Activated T-cell treated with anti-CD3 and anti-CD28 coated beads, Interleukin-2, amount 50 U/mL, for 72 hours (primary cell): ENCODE measurements around the gene TEX28. TPM values are rescaled to one million over a fixed set of nuclear protein-coding genes. Genes with fewer than 3 reads are reported as not detected.
"Not testable (repeated sequence)": the region's sequence is repeated elsewhere in the genome, so short reads cannot be mapped to it uniquely, and the experiment has no call there.

Source experiments
- ATAC-seq, 2 donors: fragments of 150-1000 bp; cut with Tn5 transposase; replicated peaks in 1 of 2; 2 replicates each; pipeline ENCODE4 v1.10.0; 2021; ENCODE audit warnings: moderate library complexity in 2 of 2, mild to moderate bottlenecking in 1 of 2
- DNase-seq, 2 donors: peaks; one replicate each; pipeline ENCODE4 v3.0.0; 2021 to 2022; ENCODE audit warnings: mixed read lengths in 1 of 2
- H3K27ac Mint-ChIP-seq: one replicate; pipeline ENCODE4 v1.8.0; 2022; ENCODE audit warnings: mild to moderate bottlenecking, moderate library complexity, mixed read lengths
- H3K27me3 Mint-ChIP-seq: one replicate; pipeline ENCODE4 v1.8.0; 2022; ENCODE audit warnings: low read depth, mixed read lengths
- H3K36me3 Mint-ChIP-seq, 2 donors: one replicate each; pipeline ENCODE4 v1.8.0; 2022; ENCODE audit warnings: mixed read lengths in 2 of 2, mild to moderate bottlenecking in 1 of 2; ENCODE audit not compliant: insufficient read depth in 2 of 2
- H3K4me1 Mint-ChIP-seq: one replicate; pipeline ENCODE4 v1.8.0; 2022; ENCODE audit warnings: low read depth, mixed read lengths
- H3K4me3 Mint-ChIP-seq, 2 donors: one replicate each; pipeline ENCODE4 v1.8.0; 2022; ENCODE audit warnings: mild to moderate bottlenecking in 2 of 2, mixed read lengths in 2 of 2, moderate library complexity in 2 of 2
- H3K9me3 Mint-ChIP-seq, 2 donors: one replicate each; pipeline ENCODE4 v1.8.0; 2022; ENCODE audit warnings: mixed read lengths in 2 of 2
- total RNA-seq, 2 donors: library from RNA; stranded (reverse); gene quantifications; one replicate each; pipeline ENCODE4 v1.2.3, GENCODE V29; 2022

The TEX28 gene
- total RNA-seq, 2 donors from 2014 or later = not detected

- ATAC-seq, H3K36me3 Mint-ChIP-seq, H3K4me1 Mint-ChIP-seq, H3K27ac Mint-ChIP-seq, H3K27me3 Mint-ChIP-seq, DNase-seq, H3K9me3 Mint-ChIP-seq, H3K4me3 Mint-ChIP-seq: not testable (repeated sequence)
Observed at GRCh38 chrX:154258711-154259110, 36.2 kb downstream of the TEX28 start.

DNA sequence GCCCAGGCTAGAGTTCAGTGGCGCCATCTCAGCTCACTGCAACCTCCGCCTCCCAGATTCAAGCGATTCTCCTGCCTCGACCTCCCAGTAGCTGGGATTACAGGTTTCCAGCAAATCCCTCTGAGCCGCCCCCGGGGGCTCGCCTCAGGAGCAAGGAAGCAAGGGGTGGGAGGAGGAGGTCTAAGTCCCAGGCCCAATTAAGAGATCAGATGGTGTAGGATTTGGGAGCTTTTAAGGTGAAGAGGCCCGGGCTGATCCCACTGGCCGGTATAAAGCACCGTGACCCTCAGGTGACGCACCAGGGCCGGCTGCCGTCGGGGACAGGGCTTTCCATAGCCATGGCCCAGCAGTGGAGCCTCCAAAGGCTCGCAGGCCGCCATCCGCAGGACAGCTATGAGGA is 37.6 kb downstream of the TEX28 start, which contains the start of gene OPN1MW3:
Gene OPN1MW3, plus strand, starts transcription at position 301 of the 400 bp plus-strand sequence. Its CDS starts 38 bp downstream, at position 339.
- not testable (repeated sequence) for H3K4me1 Mint-ChIP-seq, H3K9me3 Mint-ChIP-seq, H3K4me3 Mint-ChIP-seq, ATAC-seq, H3K36me3 Mint-ChIP-seq, H3K27ac Mint-ChIP-seq, DNase-seq, H3K27me3 Mint-ChIP-seq

DNA sequence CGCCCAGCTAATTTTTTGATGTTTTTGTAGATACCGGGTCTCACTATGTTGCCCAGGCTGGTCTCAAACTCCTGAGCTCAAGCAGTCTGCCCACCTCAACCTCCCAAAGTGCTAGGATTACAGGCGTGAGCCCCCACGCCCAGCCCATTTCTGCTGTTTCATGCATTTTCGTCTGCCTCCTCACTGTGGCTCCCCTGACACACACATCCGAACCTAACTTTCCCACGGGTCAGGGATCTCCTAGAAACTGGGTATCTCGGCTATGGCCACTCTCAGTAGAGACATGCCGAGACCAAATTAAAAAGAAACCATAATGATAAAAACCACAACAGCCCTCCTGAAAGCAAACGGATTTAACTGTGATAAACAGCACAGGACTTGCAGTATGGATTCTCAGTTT is 46.8 kb downstream of the TEX28 start:
- H3K4me1 Mint-ChIP-seq, H3K27me3 Mint-ChIP-seq, DNase-seq, H3K27ac Mint-ChIP-seq, H3K9me3 Mint-ChIP-seq, H3K36me3 Mint-ChIP-seq, H3K4me3 Mint-ChIP-seq: not testable (repeated sequence)
- ATAC-seq = peak; percentile 3 to 15

DNA sequence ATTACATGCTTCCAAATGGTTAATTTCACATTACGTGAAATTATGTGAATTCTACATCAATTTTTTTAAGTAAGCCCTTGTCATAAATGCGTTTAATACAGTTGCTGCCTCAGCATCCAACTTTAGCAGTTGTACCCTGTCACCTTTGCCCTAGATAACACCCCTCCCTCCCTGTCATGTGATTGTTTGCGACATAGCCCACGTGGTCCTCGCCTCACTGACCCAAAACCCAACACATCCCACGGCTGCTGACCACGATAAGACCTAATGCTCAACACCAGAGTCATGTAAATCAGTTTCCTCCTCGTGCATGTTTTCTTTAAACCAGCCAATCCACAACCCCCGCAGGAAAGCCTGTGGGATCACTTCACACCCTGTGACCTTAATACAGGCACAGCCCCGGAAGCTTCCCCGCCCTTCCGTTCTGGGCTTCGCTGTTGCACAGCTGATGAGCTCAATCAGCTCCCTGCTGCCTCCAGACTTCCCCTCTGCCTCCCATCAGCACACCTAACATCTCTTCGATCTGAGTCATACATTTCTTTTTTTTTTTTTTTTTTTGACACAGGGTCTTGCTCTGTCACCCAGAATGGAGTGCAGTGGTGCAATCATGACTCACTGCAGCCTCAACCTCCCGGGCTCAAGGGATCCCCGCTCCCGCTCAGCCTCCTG is 47.4 kb downstream of the TEX28 start:
- not testable (repeated sequence) for H3K4me3 Mint-ChIP-seq, H3K4me1 Mint-ChIP-seq, H3K27ac Mint-ChIP-seq, H3K27me3 Mint-ChIP-seq, DNase-seq, H3K9me3 Mint-ChIP-seq, H3K36me3 Mint-ChIP-seq
- peak; percentile 98 to 99 for ATAC-seq

GRCh38 chrX:154239982-154240503 is 54.9 kb downstream of the TEX28 start:
- H3K27me3 Mint-ChIP-seq, H3K27ac Mint-ChIP-seq, DNase-seq, ATAC-seq, H3K4me1 Mint-ChIP-seq, H3K4me3 Mint-ChIP-seq, H3K36me3 Mint-ChIP-seq, H3K9me3 Mint-ChIP-seq: not testable (repeated sequence)

- not testable (repeated sequence) for H3K4me1 Mint-ChIP-seq, H3K27me3 Mint-ChIP-seq, H3K9me3 Mint-ChIP-seq, H3K27ac Mint-ChIP-seq, DNase-seq, H3K4me3 Mint-ChIP-seq, ATAC-seq, H3K36me3 Mint-ChIP-seq
Observed at GRCh38 chrX:154238939-154239559, 55.9 kb downstream of the TEX28 start.

GRCh38 chrX:154233620-154234019 is 61.3 kb downstream of the TEX28 start:
- not testable (repeated sequence) for H3K27ac Mint-ChIP-seq, H3K36me3 Mint-ChIP-seq, H3K9me3 Mint-ChIP-seq, ATAC-seq, H3K4me1 Mint-ChIP-seq, DNase-seq, H3K4me3 Mint-ChIP-seq, H3K27me3 Mint-ChIP-seq

DNA sequence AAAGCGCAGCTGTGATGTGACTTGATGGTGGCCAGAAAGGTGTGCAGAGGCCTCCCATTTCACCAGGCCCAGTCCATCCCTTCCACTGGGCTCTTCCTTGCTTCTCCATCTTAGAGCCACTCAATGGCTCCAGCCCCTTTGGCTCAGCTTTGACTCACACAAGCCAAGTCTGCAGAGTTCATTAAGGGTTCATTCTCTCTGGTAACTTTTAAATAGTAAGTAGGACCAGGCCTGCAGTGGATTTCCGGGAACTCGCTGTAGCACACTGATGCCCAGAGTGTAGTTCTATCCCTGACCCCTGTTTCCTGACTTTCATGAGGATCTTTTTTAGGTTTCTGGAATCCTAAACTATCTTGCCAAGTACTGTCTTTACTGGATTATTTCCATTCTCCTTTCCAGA is 63.5 kb downstream of the TEX28 start:
- ATAC-seq, H3K36me3 Mint-ChIP-seq, H3K27ac Mint-ChIP-seq, DNase-seq, H3K4me1 Mint-ChIP-seq, H3K4me3 Mint-ChIP-seq, H3K9me3 Mint-ChIP-seq, H3K27me3 Mint-ChIP-seq: not testable (repeated sequence)

- not testable (repeated sequence) for H3K4me3 Mint-ChIP-seq, H3K27ac Mint-ChIP-seq, H3K36me3 Mint-ChIP-seq, ATAC-seq, H3K4me1 Mint-ChIP-seq, H3K27me3 Mint-ChIP-seq, H3K9me3 Mint-ChIP-seq, DNase-seq
Observed at GRCh38 chrX:154226706-154227105, 68.2 kb downstream of the TEX28 start.

DNA sequence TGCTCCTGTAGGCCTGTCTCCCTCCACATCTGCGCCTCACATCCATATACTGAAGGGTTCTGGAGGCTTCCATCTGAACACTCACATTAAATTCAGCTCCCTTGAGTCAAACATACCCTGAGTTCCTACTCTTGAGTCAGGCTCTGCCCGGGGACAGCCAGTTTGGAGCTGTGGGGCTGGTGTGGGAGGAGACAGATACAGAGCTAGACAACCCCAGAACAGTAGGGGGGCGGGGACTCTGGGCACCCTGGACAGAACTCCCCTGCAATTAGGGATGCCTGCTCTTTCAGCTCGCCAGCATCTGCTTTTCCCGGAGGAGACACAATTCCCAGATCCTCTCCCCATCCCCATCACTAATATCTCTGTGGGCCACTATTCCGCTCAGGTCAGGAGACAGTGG is 69.6 kb downstream of the TEX28 start:
- not testable (repeated sequence) for H3K27ac Mint-ChIP-seq, H3K27me3 Mint-ChIP-seq, H3K9me3 Mint-ChIP-seq, H3K4me3 Mint-ChIP-seq, H3K4me1 Mint-ChIP-seq, ATAC-seq, H3K36me3 Mint-ChIP-seq, DNase-seq

Other genes with a start within 250 kb of the TEX28 start
- gene MECP2, start 197.4 kb downstream of the TEX28 start, total RNA-seq = 10 to 100 TPM; 70.4 to 73.5 TPM
- not detected for gene OPN1LW, start 150.9 kb downstream of the TEX28 start, total RNA-seq
- not detected for gene OPN1MW, start 112.5 kb downstream of the TEX28 start, total RNA-seq
- gene OPN1MW2, start 75.4 kb downstream of the TEX28 start, total RNA-seq = not detected
- not detected for gene OPN1MW3, start 37.5 kb downstream of the TEX28 start, total RNA-seq
- gene TKTL1, start 671 bp upstream of the TEX28 start, total RNA-seq = under 1 TPM; 0.65 to 0.74 TPM
- 100 to 1,000 TPM; 755 to 777 TPM for gene FLNA, start 79.5 kb upstream of the TEX28 start, total RNA-seq
- gene EMD, start 84.2 kb upstream of the TEX28 start, total RNA-seq = 10 to 100 TPM; 91.0 to 92.9 TPM
- 1,000 to 10,000 TPM; 3,958 to 4,635 TPM for gene RPL10, start 103.3 kb upstream of the TEX28 start, total RNA-seq
- gene DNASE1L1, start 114.1 kb upstream of the TEX28 start, total RNA-seq = 10 to 100 TPM in 1 of 2 donors, 1 to 10 TPM in 1; 9.3 to 11.4 TPM
- 100 to 1,000 TPM in 1 of 2 donors, 10 to 100 TPM in 1; 89.0 to 106 TPM for gene TAFAZZIN, start 116.4 kb upstream of the TEX28 start, total RNA-seq
- gene ATP6AP1, start 133.6 kb upstream of the TEX28 start, total RNA-seq = 10 to 100 TPM; 37.0 to 38.7 TPM
- gene GDI1, start 142.0 kb upstream of the TEX28 start, total RNA-seq = 100 to 1,000 TPM; 115 to 118 TPM
- gene FAM50A, start 149.0 kb upstream of the TEX28 start, total RNA-seq = 10 to 100 TPM; 49.6 to 56.6 TPM
- gene PLXNA3, start 163.2 kb upstream of the TEX28 start, total RNA-seq = 10 to 100 TPM; 39.4 to 42.9 TPM
- gene LAGE3, start 184.2 kb upstream of the TEX28 start, total RNA-seq = 10 to 100 TPM; 34.3 to 35.8 TPM
- 10 to 100 TPM; 45.0 to 53.5 TPM for gene UBL4A, start 191.5 kb upstream of the TEX28 start, total RNA-seq
- gene SLC10A3, start 195.5 kb upstream of the TEX28 start, total RNA-seq = 10 to 100 TPM; 19.9 to 25.1 TPM
- gene FAM3A, start 221.1 kb upstream of the TEX28 start, total RNA-seq = 10 to 100 TPM; 31.2 to 32.9 TPM